PC-9 (cell line): ENCODE data around the gene CFAP73. TPM values are rescaled to one million over a fixed set of nuclear protein-coding genes. Genes with fewer than 3 reads are reported as not detected.
"Not testable (repeated sequence)": the region's sequence is repeated elsewhere in the genome, so short reads cannot be mapped to it uniquely, and the experiment has no call there.

Experiments
- BruUV-seq: library from RNA; stranded (reverse); fragments of 400-500 nt; replicated peaks from 2 replicates; lab custom pipeline; 2021; lab: Mats Ljungman, UMichigan
- CTCF ChIA-PET: fragments of 300-600 bp; sonication (Branson Sonifier 250); formaldehyde crosslinking; loops from one replicate; lab custom pipeline; 2022; ENCODE audit warnings: antibody characterized with exemption; lab: Charles Lee
- POLR2A ChIA-PET: fragments of 300-600 bp; sonication (Branson Sonifier 250); formaldehyde crosslinking; loops from one replicate; lab custom pipeline; 2022; ENCODE audit warnings: antibody characterized with exemption; ENCODE audit not compliant: unreplicated experiment; lab: Charles Lee
- DNase-seq, 2 experiments: peaks; one replicate each; pipeline versions ENCODE4 v3.0.0 to v3.0.0-alpha.2; 2015 to 2022; ENCODE audit warnings: mixed read lengths in 1 of 2
- H2AFZ ChIP-seq: fragments of 200-600 bp; sonication (generic); 2 replicates; pipeline ENCODE4 v1.8.1; 2017; ENCODE audit warnings: antibody characterized with exemption
- H3F3A ChIP-seq: fragments of 200-600 bp; sonication (generic); 2 replicates; pipeline ENCODE4 v1.8.1; 2017; ENCODE audit warnings: antibody characterized with exemption, mild to moderate bottlenecking, low read depth; ENCODE audit not compliant: insufficient read depth
- H3K27ac ChIP-seq: fragments of 200-600 bp; sonication (generic); 2 replicates; pipeline ENCODE4 v1.6.1; 2016; ENCODE audit warnings: mixed run types
- H3K27me3 ChIP-seq: fragments of 200-600 bp; sonication (generic); 2 replicates; pipeline ENCODE4 v1.6.1; 2016; ENCODE audit warnings: low read depth, mixed run types; ENCODE audit not compliant: insufficient read depth
- H3K36me3 ChIP-seq: fragments of 200-600 bp; sonication (generic); 2 replicates; pipeline ENCODE4 v1.6.1; 2016; ENCODE audit warnings: low read depth, mixed run types
- H3K4me1 ChIP-seq: fragments of 200-600 bp; sonication (generic); replicated peaks from 2 replicates; pipeline ENCODE4 v1.6.1; 2016; ENCODE audit warnings: mixed run types; ENCODE audit not compliant: insufficient read depth
- H3K4me2 ChIP-seq: fragments of 200-600 bp; sonication (generic); 2 replicates; pipeline ENCODE4 v1.6.1; 2017; ENCODE audit warnings: mixed run types
- H3K4me3 ChIP-seq: fragments of 200-600 bp; sonication (generic); 2 replicates; pipeline ENCODE4 v1.6.1; 2016; ENCODE audit warnings: mixed run types
- H3K79me2 ChIP-seq: fragments of 200-600 bp; sonication (generic); 2 replicates; pipeline ENCODE4 v1.6.1; 2017; ENCODE audit warnings: low read depth, mixed run types
- H3K9me2 ChIP-seq: fragments of 200-600 bp; sonication (generic); 2 replicates; pipeline ENCODE4 v1.8.1; 2017; ENCODE audit warnings: mild to moderate bottlenecking; ENCODE audit not compliant: insufficient read depth
- H3K9me3 ChIP-seq: fragments of 200-600 bp; sonication (generic); 2 replicates; pipeline ENCODE4 v1.8.1; 2016; ENCODE audit warnings: low read depth; ENCODE audit not compliant: insufficient read depth
- H4K20me1 ChIP-seq: fragments of 200-600 bp; sonication (generic); 2 replicates; pipeline ENCODE4 v1.8.1; 2017; ENCODE audit not compliant: insufficient read depth
- EZH2 ChIP-seq: fragments of 200-600 bp; sonication (generic); IDR thresholded peaks from 2 replicates; pipeline ENCODE4 v1.8.0; 2017; ENCODE audit warnings: antibody characterized with exemption, low read depth
- intact Hi-C: fragments of 100-400 bp; cut with micrococcal nuclease; formaldehyde crosslinking; loops from one replicate; pipeline ENCODE4 v1.10.0; 2022; ENCODE audit not compliant: unreplicated experiment
- total RNA-seq: library from RNA; stranded (reverse); gene quantifications from 2 replicates; pipeline ENCODE4 v1.2.3, GENCODE V29; 2021
- TF ChIP-seq, protein P1 (sequence below): fragments of 200-600 bp; sonication (generic); conservative IDR thresholded peaks from 2 replicates; pipeline ENCODE4 v1.6.1; 2017; ENCODE audit warnings: mixed run types, antibody characterized with exemption, mild to moderate bottlenecking, moderate library complexity

The CFAP73 gene
- total RNA-seq, 1 experiment from 2014 or later, result 1.9 TPM

DNA sequence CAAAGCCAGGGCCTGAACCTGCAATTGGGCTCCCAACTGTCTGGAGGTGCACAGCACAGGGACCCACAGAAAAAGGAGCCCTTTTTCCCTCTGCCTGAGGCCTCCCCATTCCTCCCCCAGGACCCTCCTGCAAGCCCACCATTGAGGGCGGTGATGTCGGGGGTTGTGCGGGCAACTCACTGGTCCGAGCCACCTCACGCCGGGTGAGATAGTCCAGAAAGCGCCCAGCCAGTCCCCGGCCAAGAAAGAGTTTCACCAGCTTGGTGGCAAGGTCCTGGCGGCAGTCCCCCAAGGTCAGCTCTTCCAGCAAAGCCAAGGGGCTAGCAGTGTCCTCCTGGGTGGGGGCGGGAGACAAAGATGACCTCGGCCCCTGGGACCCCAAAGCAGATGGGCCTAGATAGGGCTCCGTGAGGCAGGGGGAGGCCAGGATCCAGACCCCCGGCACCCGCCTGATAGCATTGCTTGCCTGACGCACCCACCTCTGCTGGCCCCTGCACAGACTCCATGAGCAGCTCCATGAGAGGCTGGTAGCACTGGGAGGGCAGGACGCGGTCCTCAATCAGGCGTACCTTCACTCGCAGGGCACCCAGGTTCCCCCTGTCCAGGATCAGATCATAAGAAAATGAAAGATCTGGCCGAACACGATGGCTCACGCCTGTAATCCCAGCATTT lies 33.9 kb upstream of the CFAP73 start:
- H3K36me3 ChIP-seq, result no peaks in the 10 kb centered on the region
- no peaks in the 10 kb centered on the region for H4K20me1 ChIP-seq
- H3K4me3 ChIP-seq, result no peak overlapping the region
- TF ChIP-seq, protein P1, sequence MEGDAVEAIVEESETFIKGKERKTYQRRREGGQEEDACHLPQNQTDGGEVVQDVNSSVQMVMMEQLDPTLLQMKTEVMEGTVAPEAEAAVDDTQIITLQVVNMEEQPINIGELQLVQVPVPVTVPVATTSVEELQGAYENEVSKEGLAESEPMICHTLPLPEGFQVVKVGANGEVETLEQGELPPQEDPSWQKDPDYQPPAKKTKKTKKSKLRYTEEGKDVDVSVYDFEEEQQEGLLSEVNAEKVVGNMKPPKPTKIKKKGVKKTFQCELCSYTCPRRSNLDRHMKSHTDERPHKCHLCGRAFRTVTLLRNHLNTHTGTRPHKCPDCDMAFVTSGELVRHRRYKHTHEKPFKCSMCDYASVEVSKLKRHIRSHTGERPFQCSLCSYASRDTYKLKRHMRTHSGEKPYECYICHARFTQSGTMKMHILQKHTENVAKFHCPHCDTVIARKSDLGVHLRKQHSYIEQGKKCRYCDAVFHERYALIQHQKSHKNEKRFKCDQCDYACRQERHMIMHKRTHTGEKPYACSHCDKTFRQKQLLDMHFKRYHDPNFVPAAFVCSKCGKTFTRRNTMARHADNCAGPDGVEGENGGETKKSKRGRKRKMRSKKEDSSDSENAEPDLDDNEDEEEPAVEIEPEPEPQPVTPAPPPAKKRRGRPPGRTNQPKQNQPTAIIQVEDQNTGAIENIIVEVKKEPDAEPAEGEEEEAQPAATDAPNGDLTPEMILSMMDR, result no peak
- no peak for TF ChIP-seq EZH2
- no peaks in the 10 kb centered on the region for H3K9me2 ChIP-seq
- no peak overlapping the region for H2AFZ ChIP-seq
- no TSS peak for BruUV-seq
- H3F3A ChIP-seq, result no peaks in the 10 kb centered on the region; the same call in 1 of the 2 replicates
- ChIA-PET CTCF (no interaction called here), POLR2A (interaction anchor here (0.6 kb wide), 1 partner anchor 837 kb away, joined by 3 read pairs; no protein-coding TSS in a partner anchor)
- H3K79me2 ChIP-seq, result no peaks in the 10 kb centered on the region
- H3K9me3 ChIP-seq, result no peaks in the 10 kb centered on the region
- H3K4me1 ChIP-seq, result no peaks in the 10 kb centered on the region
- no peaks in the 10 kb centered on the region for H3K27me3 ChIP-seq
- intact Hi-C loops, result no loop called here
- H3K27ac ChIP-seq, result no peak overlapping the region
- H3K4me2 ChIP-seq, result no peak overlapping the region
- no peak for DNase-seq

DNA sequence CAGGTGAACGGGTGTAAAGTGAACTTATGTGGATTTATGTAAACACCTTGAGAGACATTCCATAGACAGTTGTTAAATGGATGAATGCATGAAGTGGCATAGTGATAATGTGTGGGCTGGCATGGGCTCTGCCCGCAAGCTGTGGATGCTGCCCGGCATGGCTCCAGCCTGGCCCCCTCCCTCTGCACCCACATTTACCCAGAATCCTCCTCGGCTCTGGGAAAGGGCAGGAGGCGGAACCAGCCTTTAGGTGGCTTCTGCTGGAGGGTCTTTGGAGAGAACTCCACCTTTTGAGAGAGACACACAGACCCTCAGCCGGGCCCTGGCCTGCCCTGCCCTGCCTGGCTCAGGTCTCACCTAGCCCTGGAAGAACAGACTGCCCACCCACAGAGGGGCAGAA lies 32.6 kb upstream of the CFAP73 start:
- Histone ChIP-seq H3K4me3 (no peak overlapping the region), H3K27ac (no peak overlapping the region), H3K79me2 (no peaks in the 10 kb centered on the region), H3F3A (no peaks in the 10 kb centered on the region; the same call in 1 of the 2 replicates), H3K4me1 (no peaks in the 10 kb centered on the region), H2AFZ (no peak overlapping the region), H3K9me2 (no peaks in the 10 kb centered on the region), H3K27me3 (no peaks in the 10 kb centered on the region), H3K4me2 (no peak overlapping the region), H4K20me1 (no peaks in the 10 kb centered on the region), H3K9me3 (no peaks in the 10 kb centered on the region), H3K36me3 (no peaks in the 10 kb centered on the region)
- ChIA-PET POLR2A (no interaction called here), CTCF (no interaction called here)
- TF ChIP-seq EZH2, result no peak
- TF ChIP-seq, protein P1, result no peak
- intact Hi-C loops, result no loop called here
- DNase-seq, result no peak
- no TSS peak for BruUV-seq

DNA sequence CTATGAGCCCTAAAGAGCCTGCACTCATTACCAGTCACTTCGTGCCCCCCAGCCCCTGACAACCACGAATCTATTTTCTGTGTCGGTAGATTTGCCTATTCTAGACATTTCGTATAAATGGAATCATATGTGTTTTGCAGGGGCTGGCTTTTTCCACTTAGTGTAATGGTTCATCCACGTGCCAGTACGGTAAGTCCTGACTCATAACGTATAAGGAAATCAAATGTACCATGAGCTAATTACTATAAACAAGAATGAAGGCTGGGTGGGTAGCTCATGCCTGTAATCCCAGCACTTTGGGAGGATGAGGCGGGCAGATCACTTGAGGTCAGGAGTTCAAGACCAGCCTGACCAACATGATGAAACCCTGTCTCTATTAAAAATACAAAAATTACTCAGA lies 31.8 kb upstream of the CFAP73 start:
- H3K27me3 ChIP-seq, BruUV-seq, H3K36me3 ChIP-seq, H3K4me1 ChIP-seq, H3K79me2 ChIP-seq, H3K9me2 ChIP-seq, H4K20me1 ChIP-seq, intact Hi-C loops, H3K4me3 ChIP-seq, H2AFZ ChIP-seq, DNase-seq, H3K4me2 ChIP-seq, H3F3A ChIP-seq, H3K27ac ChIP-seq, H3K9me3 ChIP-seq: not testable (repeated sequence)
- CTCF ChIA-PET, result interaction anchor here (0.5 kb wide), 1 partner anchor 18 kb away, joined by 3 read pairs; the partner anchor contains the start of gene RASAL1
- POLR2A ChIA-PET, result interaction anchor here (0.7 kb wide), 1 partner anchor 217 kb away, joined by 3 read pairs; the partner anchor contains the start of gene SLC8B1
